SKM-1 treated with dmso at 0.1 percent for 144 hours (cell line): ENCODE data around the gene IVD.

Experiments
- DNase-seq: peaks from one replicate; lab custom pipeline; 2025; ENCODE audit not compliant: unreplicated experiment; lab: John Stamatoyannopoulos, UW

IVD gene

GRCh38 chr15:40456299-40456712 is 50.7 kb downstream of the IVD start:
- no peak for DNase-seq

GRCh38 chr15:40456738-40457137 is 51.1 kb downstream of the IVD start:
- no peak for DNase-seq

GRCh38 chr15:40458495-40459371 is 53.1 kb downstream of the IVD start:
- DNase-seq, result no peak

- no peak for DNase-seq
Measured at GRCh38 chr15:40459391-40460015, 53.9 kb downstream of the IVD start.

- no peak for DNase-seq
Measured at GRCh38 chr15:40460404-40460803, 54.8 kb downstream of the IVD start.

GRCh38 chr15:40461958-40462357 is 56.4 kb downstream of the IVD start:
- DNase-seq, result no peak

- no peak for DNase-seq
Measured at GRCh38 chr15:40463279-40463678, 57.7 kb downstream of the IVD start.

- no peak for DNase-seq
Measured at GRCh38 chr15:40463886-40464545, 58.4 kb downstream of the IVD start.

- no peak for DNase-seq
Measured at GRCh38 chr15:40464595-40465185, 59.1 kb downstream of the IVD start.

GRCh38 chr15:40465939-40466338 is 60.3 kb downstream of the IVD start:
- DNase-seq, result no peak

GRCh38 chr15:40466426-40467260 is 61.0 kb downstream of the IVD start:
- DNase-seq, result no peak

GRCh38 chr15:40467261-40467615 is 61.6 kb downstream of the IVD start:
- DNase-seq, result no peak

- DNase-seq, result no peak
Measured at GRCh38 chr15:40468898-40469331, 63.3 kb downstream of the IVD start.

GRCh38 chr15:40469776-40470390 is 64.3 kb downstream of the IVD start:
- no peak for DNase-seq

- DNase-seq, result peak; percentile 62
Measured at GRCh38 chr15:40470423-40471104, 65.0 kb downstream of the IVD start, which contains the start of gene CHST14. TSS of gene CHST14 (plus strand) at chr15:40470984. CDS start at chr15:40471214, 230 bp downstream.
